Measurements from ENCODE around the gene TMPRSS2. TPM values are rescaled to one million over a fixed set of nuclear protein-coding genes. Genes with fewer than 3 reads are reported as not detected.

TMPRSS2 gene
- total and polyA plus RNA-seq, 2 donors (not counting 3 experiments of a cell fraction or from before 2014, with no cell fraction given) = not detected

DNA sequence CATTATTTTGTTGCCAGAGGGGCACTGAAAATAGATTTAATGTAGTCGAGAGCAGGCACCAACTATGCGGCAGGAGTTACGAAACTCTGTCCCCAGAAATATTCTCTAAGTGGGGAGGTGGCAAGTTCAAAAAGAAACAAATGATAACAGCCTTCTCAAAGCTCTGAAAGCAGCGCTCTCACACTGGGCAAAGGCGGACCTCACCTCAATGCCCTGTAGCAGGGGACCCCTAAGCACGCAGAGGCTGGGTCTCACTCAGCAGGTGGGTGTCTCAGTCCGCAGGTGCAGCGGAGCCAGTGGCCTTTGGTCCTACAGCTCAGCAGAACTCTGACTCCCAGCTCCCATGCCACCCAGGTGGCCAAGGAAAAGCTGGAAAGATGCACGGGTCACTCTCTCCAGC lies 21.8 kb upstream of the TMPRSS2 start:
- ChIA-PET CTCF (no interaction called here), POLR2A (no interaction called here)
- dilution Hi-C loops (cut with MboI; ENCODE audit: extremely low pct_ligation_motif_present, low sequenced_read_pairs) = no loop called here

DNA sequence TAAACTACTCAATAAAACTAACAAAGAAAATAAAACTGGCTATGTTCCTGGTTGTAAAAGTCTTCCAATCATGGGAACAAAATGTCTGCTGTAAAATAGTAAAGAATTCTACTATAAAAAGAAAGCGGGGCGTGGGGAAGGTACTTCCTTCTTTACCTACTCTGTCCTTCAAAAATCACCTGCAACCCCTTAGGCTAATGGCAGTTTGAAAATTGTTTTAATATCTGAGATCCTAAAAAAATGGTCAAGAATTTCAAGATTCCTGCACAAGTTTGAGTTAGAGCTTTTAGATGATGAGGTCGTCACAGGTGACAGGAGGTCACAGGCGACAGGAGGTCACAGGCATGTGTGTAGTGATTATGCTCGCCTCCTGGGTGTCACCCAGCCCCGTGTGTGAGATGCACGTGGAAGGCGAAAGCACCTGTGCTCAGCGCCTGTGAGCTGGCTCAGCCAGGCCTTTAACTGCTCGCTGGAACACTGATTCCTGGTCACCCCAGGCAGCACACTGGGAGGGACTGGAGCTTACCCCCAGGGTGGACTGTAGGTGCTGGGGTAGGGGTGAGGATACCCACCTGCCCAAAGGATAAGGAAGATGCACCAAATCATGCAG lies 18.6 kb upstream of the TMPRSS2 start:
- no peaks in the 10 kb centered on the region for H3K27me3 ChIP-seq (ENCODE audit: control insufficient read depth in 2 of 2, insufficient read depth in 2 of 2, low read length in 2 of 2)
- H3K4me1 ChIP-seq (ENCODE audit: control insufficient read depth, extremely low read depth, insufficient read depth, low read length) = no peaks in the 10 kb centered on the region
- no peak for TF ChIP-seq POLR2AphosphoS5 (IDR thresholded peaks at IDR 0.05; ENCODE audit: insufficient read depth, low read depth, low read length)
- TF ChIP-seq EZH2 (IDR thresholded peaks at IDR 0.05; ENCODE audit: borderline replicate concordance, low read depth, low read length, severe bottlenecking) = no peak
- no peak for TF ChIP-seq GATA2 (IDR thresholded peaks at IDR 0.05; ENCODE audit: insufficient read depth, insufficient read length, low read depth, low read length)
- TF ChIP-seq MYC (IDR thresholded peaks at IDR 0.05; ENCODE audit: low read depth, low read length) = no peak
- no peak for TF ChIP-seq POLR2A (IDR thresholded peaks at IDR 0.05; ENCODE audit: low read depth, low read length)
- TF ChIP-seq, protein P1, sequence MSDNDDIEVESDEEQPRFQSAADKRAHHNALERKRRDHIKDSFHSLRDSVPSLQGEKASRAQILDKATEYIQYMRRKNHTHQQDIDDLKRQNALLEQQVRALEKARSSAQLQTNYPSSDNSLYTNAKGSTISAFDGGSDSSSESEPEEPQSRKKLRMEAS (IDR thresholded peaks at IDR 0.05; ENCODE audit: insufficient read depth, insufficient read length) = no peak
- no peak for TF ChIP-seq FOS (IDR thresholded peaks at IDR 0.05; ENCODE audit: borderline replicate concordance, insufficient read depth, low read length)
- TF ChIP-seq JUN (IDR thresholded peaks at IDR 0.05; ENCODE audit: borderline replicate concordance, insufficient read depth, insufficient read length, low read depth) = no peak
- TF ChIP-seq, protein P2, sequence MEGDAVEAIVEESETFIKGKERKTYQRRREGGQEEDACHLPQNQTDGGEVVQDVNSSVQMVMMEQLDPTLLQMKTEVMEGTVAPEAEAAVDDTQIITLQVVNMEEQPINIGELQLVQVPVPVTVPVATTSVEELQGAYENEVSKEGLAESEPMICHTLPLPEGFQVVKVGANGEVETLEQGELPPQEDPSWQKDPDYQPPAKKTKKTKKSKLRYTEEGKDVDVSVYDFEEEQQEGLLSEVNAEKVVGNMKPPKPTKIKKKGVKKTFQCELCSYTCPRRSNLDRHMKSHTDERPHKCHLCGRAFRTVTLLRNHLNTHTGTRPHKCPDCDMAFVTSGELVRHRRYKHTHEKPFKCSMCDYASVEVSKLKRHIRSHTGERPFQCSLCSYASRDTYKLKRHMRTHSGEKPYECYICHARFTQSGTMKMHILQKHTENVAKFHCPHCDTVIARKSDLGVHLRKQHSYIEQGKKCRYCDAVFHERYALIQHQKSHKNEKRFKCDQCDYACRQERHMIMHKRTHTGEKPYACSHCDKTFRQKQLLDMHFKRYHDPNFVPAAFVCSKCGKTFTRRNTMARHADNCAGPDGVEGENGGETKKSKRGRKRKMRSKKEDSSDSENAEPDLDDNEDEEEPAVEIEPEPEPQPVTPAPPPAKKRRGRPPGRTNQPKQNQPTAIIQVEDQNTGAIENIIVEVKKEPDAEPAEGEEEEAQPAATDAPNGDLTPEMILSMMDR (IDR thresholded peaks at IDR 0.05; ENCODE audit: extremely low read depth in 1 of 2, insufficient read depth in 1 of 2, low read depth in 1 of 2, low read length in 2 of 2) = no peak
- H3K4me2 ChIP-seq (ENCODE audit: insufficient read depth, low read length) = no peak overlapping the region
- CTCF ChIA-PET = interaction anchor here (1.7 kb wide), 1 partner anchor 14 kb away, joined by 3 read pairs; no protein-coding TSS in a partner anchor
- no peaks in the 10 kb centered on the region for H3K9me1 ChIP-seq (replicated peaks; ENCODE audit: control insufficient read depth, extremely low read depth, insufficient read depth, low read length)
- no peak overlapping the region for H2AFZ ChIP-seq (ENCODE audit: low read depth, low read length)
- no peak overlapping the region for H3K9ac ChIP-seq (replicated peaks; ENCODE audit: extremely low read depth, insufficient read depth, low read length)
- no peaks in the 10 kb centered on the region for H4K20me1 ChIP-seq (replicated peaks; ENCODE audit: control insufficient read depth, extremely low read depth, insufficient read depth, low read length)
- FAIRE-seq = no peak
- intact Hi-C loops (cut with micrococcal nuclease) = no loop called here
- H3K4me3 ChIP-seq (replicated peaks in 1 of 3; ENCODE audit: insufficient read depth in 1 of 3, low read depth in 1 of 3, low read length in 3 of 3) = no peak overlapping the region
- H3K27ac ChIP-seq (ENCODE audit: insufficient read depth, low read depth, low read length) = no peak overlapping the region
- POLR2A ChIA-PET = no interaction called here
- no TSS peak for BruUV-seq (replicated peaks)
- dilution Hi-C loops (cut with MboI; ENCODE audit: extremely low pct_ligation_motif_present, low sequenced_read_pairs) = no loop called here
- no peaks in the 10 kb centered on the region for H3K79me2 ChIP-seq (ENCODE audit: control insufficient read depth, insufficient read depth, low read length)
- H3K36me3 ChIP-seq (ENCODE audit: control insufficient read depth in 2 of 2, extremely low read depth in 1 of 2, insufficient read depth in 2 of 2, low read length in 2 of 2) = no peaks in the 10 kb centered on the region
- no peaks in the 10 kb centered on the region for H3K9me3 ChIP-seq (replicated peaks; ENCODE audit: control insufficient read depth, insufficient read depth, low read length)
- DNase-seq (ENCODE audit: low read depth, low spot score) = no peak

More for the DNA sequence above, 21.8 kb upstream of the TMPRSS2 start:
- no peak overlapping the region for H3K9ac ChIP-seq (replicated peaks; ENCODE audit: extremely low read depth, insufficient read depth, low read length)
- H3K4me3 ChIP-seq (replicated peaks in 1 of 3; ENCODE audit: insufficient read depth in 1 of 3, low read depth in 1 of 3, low read length in 3 of 3) = no peak overlapping the region
- no peaks in the 10 kb centered on the region for H3K36me3 ChIP-seq (ENCODE audit: control insufficient read depth in 2 of 2, extremely low read depth in 1 of 2, insufficient read depth in 2 of 2, low read length in 2 of 2)
- FAIRE-seq (no peak), DNase-seq (ENCODE audit: low read depth, low spot score) (no peak)
- no peaks in the 10 kb centered on the region for H3K9me1 ChIP-seq (replicated peaks; ENCODE audit: control insufficient read depth, extremely low read depth, insufficient read depth, low read length)
- no TSS peak for BruUV-seq (replicated peaks)
- H3K9me3 ChIP-seq (replicated peaks; ENCODE audit: control insufficient read depth, insufficient read depth, low read length) = no peaks in the 10 kb centered on the region
- intact Hi-C loops (cut with micrococcal nuclease) = no loop called here
- H3K79me2 ChIP-seq (ENCODE audit: control insufficient read depth, insufficient read depth, low read length) = no peaks in the 10 kb centered on the region
- no peak overlapping the region for H2AFZ ChIP-seq (ENCODE audit: low read depth, low read length)
- H3K27ac ChIP-seq (ENCODE audit: insufficient read depth, low read depth, low read length) = no peak overlapping the region
- H3K27me3 ChIP-seq (ENCODE audit: control insufficient read depth in 2 of 2, insufficient read depth in 2 of 2, low read length in 2 of 2) = no peaks in the 10 kb centered on the region
- no peak for TF ChIP-seq EZH2 (IDR thresholded peaks at IDR 0.05; ENCODE audit: borderline replicate concordance, low read depth, low read length, severe bottlenecking)
- no peak for TF ChIP-seq POLR2AphosphoS5 (IDR thresholded peaks at IDR 0.05; ENCODE audit: insufficient read depth, low read depth, low read length)
- no peak for TF ChIP-seq JUN (IDR thresholded peaks at IDR 0.05; ENCODE audit: borderline replicate concordance, insufficient read depth, insufficient read length, low read depth)
- TF ChIP-seq, protein P2 (IDR thresholded peaks at IDR 0.05; ENCODE audit: extremely low read depth in 1 of 2, insufficient read depth in 1 of 2, low read depth in 1 of 2, low read length in 2 of 2) = no peak
- TF ChIP-seq FOS (IDR thresholded peaks at IDR 0.05; ENCODE audit: borderline replicate concordance, insufficient read depth, low read length) = no peak
- H4K20me1 ChIP-seq (replicated peaks; ENCODE audit: control insufficient read depth, extremely low read depth, insufficient read depth, low read length) = no peaks in the 10 kb centered on the region
- H3K4me2 ChIP-seq (ENCODE audit: insufficient read depth, low read length) = no peak overlapping the region
- H3K4me1 ChIP-seq (ENCODE audit: control insufficient read depth, extremely low read depth, insufficient read depth, low read length) = no peaks in the 10 kb centered on the region

Measured in endothelial cell of umbilical vein (primary cell).